IMR-90 (cell line): ENCODE results near the gene ARHGAP23.
"Not testable (repeated sequence)": the region's sequence is repeated elsewhere in the genome, so short reads cannot be mapped to it uniquely, and the experiment has no call there.

Experiments used
- CEBPB ChIP-seq: IDR thresholded peaks from 2 replicates; pipeline ENCODE4 v1.6.1; 2012; ENCODE audit warnings: low read depth, low read length, improper control_type of control experiment
- RAD21 ChIP-seq: IDR thresholded peaks from 2 replicates; pipeline ENCODE4 v1.6.1; 2012; ENCODE audit warnings: low read length, improper control_type of control experiment
- TF ChIP-seq, protein P1 (sequence below): conservative IDR thresholded peaks from 2 replicates; pipeline ENCODE4 v1.5.1; 2012; ENCODE audit warnings: mild to moderate bottlenecking, low read depth, low read length, improper control_type of control experiment

GRCh38 chr17:38501718-38502117, 73.5 kb downstream of the ARHGAP23 start:
- TF ChIP-seq, protein P1, sequence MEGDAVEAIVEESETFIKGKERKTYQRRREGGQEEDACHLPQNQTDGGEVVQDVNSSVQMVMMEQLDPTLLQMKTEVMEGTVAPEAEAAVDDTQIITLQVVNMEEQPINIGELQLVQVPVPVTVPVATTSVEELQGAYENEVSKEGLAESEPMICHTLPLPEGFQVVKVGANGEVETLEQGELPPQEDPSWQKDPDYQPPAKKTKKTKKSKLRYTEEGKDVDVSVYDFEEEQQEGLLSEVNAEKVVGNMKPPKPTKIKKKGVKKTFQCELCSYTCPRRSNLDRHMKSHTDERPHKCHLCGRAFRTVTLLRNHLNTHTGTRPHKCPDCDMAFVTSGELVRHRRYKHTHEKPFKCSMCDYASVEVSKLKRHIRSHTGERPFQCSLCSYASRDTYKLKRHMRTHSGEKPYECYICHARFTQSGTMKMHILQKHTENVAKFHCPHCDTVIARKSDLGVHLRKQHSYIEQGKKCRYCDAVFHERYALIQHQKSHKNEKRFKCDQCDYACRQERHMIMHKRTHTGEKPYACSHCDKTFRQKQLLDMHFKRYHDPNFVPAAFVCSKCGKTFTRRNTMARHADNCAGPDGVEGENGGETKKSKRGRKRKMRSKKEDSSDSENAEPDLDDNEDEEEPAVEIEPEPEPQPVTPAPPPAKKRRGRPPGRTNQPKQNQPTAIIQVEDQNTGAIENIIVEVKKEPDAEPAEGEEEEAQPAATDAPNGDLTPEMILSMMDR = not testable (repeated sequence)
- not testable (repeated sequence) for TF ChIP-seq CEBPB, RAD21
